DOHH2 (cell line): Measurements from ENCODE around the gene FAM107A.

Experiments
- H3F3A ChIP-seq: fragments of 200-600 bp; sonication (generic), shearing (Covaris generic); 2 replicates; pipeline ENCODE4 v1.6.0; 2016; ENCODE audit warnings: antibody characterized with exemption, mild to moderate bottlenecking; ENCODE audit not compliant: control insufficient read depth, insufficient read depth
- H3K27ac ChIP-seq: fragments of 200-600 bp; sonication (generic); 2 replicates; pipeline ENCODE4 v1.5.1; 2014; ENCODE audit warnings: low read depth, mild to moderate bottlenecking, low read length, moderate library complexity
- H3K27me3 ChIP-seq: fragments of 200-600 bp; sonication (generic); 2 replicates; pipeline ENCODE4 v1.6.1; 2014; ENCODE audit warnings: mild to moderate bottlenecking, low read length, mixed read lengths; ENCODE audit not compliant: control insufficient read depth
- H3K36me3 ChIP-seq: fragments of 200-600 bp; sonication (generic); 2 replicates; pipeline ENCODE4 v1.6.1; 2014; ENCODE audit warnings: mild to moderate bottlenecking, low read length, moderate library complexity, mixed read lengths; ENCODE audit not compliant: control insufficient read depth
- H3K4me1 ChIP-seq: fragments of 200-600 bp; sonication (generic); 2 replicates; pipeline ENCODE4 v1.6.1; 2014; ENCODE audit warnings: mild to moderate bottlenecking, low read length, mixed read lengths; ENCODE audit not compliant: control insufficient read depth
- H3K4me2 ChIP-seq: fragments of 200-600 bp; sonication (generic); 2 replicates; pipeline ENCODE4 v1.6.0; 2014; ENCODE audit warnings: mild to moderate bottlenecking, low read length, moderate library complexity
- H3K4me3 ChIP-seq: fragments of 200-600 bp; sonication (generic); 2 replicates; pipeline ENCODE4 v1.5.1; 2014; ENCODE audit warnings: mild to moderate bottlenecking, low read length, mixed read lengths
- H3K79me2 ChIP-seq: fragments of 200-600 bp; sonication (generic); 2 replicates; pipeline ENCODE4 v1.6.1; 2014; ENCODE audit warnings: mild to moderate bottlenecking, low read length, mixed read lengths; ENCODE audit not compliant: control insufficient read depth
- H3K9me2 ChIP-seq: fragments of 200-600 bp; sonication (generic); replicated peaks from 2 replicates; pipeline ENCODE4 v1.6.1; 2014; ENCODE audit warnings: mild to moderate bottlenecking, low read length, mixed read lengths; ENCODE audit not compliant: control insufficient read depth
- H3K9me3 ChIP-seq: fragments of 200-600 bp; sonication (generic); 2 replicates; pipeline ENCODE4 v1.6.1; 2014; ENCODE audit warnings: antibody characterized with exemption, low read length, mixed read lengths; ENCODE audit not compliant: control insufficient read depth, insufficient read depth
- H4K20me1 ChIP-seq: fragments of 200-600 bp; sonication (generic); 2 replicates; pipeline ENCODE4 v1.6.0; 2014; ENCODE audit warnings: low read depth, mild to moderate bottlenecking, antibody characterized with exemption, low read length, moderate library complexity; ENCODE audit not compliant: control insufficient read depth, insufficient read depth
- CTCF ChIP-seq: fragments of 200-600 bp; sonication (generic); IDR thresholded peaks from one replicate; pipeline ENCODE4 v1.5.1; 2014; ENCODE audit warnings: antibody characterized with exemption, mild to moderate bottlenecking, low read depth, low read length; ENCODE audit not compliant: poor library complexity, severe bottlenecking
- EZH2phosphoT487 ChIP-seq: fragments of 200-600 bp; sonication (generic); IDR thresholded peaks from 2 replicates; pipeline ENCODE4 v1.6.1; 2017; ENCODE audit warnings: borderline replicate concordance, mild to moderate bottlenecking, antibody characterized with exemption, low read length, moderate library complexity, mixed read lengths

FAM107A gene

GRCh38 chr3:58577269-58577821 is at the start of gene FAM107A:
Gene FAM107A (minus strand): TSS chr3:58577391. CDS start chr3:58569860, 7,531 bp downstream.
- Histone ChIP-seq H3K4me3 (no peak within 1 kb of the TSS), H3K79me2 (no peaks in the 10 kb centered on the region), H3K4me2 (no peak within 1 kb of the TSS), H4K20me1 (no peaks in the 10 kb centered on the region), H3F3A (no peaks in the 10 kb centered on the region), H3K27ac (no peak within 1 kb of the TSS), H3K36me3 (no peaks in the 10 kb centered on the region), H3K4me1 (peaks cover 13% of the 10 kb centered on the region), H3K27me3 (peaks cover 6% of the 10 kb centered on the region; the same call in 1 of the 2 replicates), H3K9me3 (no peaks in the 10 kb centered on the region), H3K9me2 (no peaks in the 10 kb centered on the region)
- TF ChIP-seq EZH2phosphoT487, result no peak
- no peak for TF ChIP-seq CTCF

GRCh38 chr3:58625196-58625824 is 48.1 kb upstream of the FAM107A start:
- TF ChIP-seq EZH2phosphoT487 (no peak), CTCF (no peak)

GRCh38 chr3:58624550-58624949 is 47.4 kb upstream of the FAM107A start:
- H3K27ac ChIP-seq, result no peak overlapping the region
- H3K4me2 ChIP-seq, result no peak overlapping the region
- 0 out of 2 replicates have a peak, but pooled peaks cover 2% of the 10 kb centered on the region for H3K27me3 ChIP-seq
- H3K4me3 ChIP-seq, result no peak overlapping the region
- H4K20me1 ChIP-seq, result no peaks in the 10 kb centered on the region
- peaks cover 1% of the 10 kb centered on the region for H3K4me1 ChIP-seq
- H3F3A ChIP-seq, result no peaks in the 10 kb centered on the region
- no peaks in the 10 kb centered on the region for H3K79me2 ChIP-seq
- TF ChIP-seq CTCF, result no peak
- TF ChIP-seq EZH2phosphoT487, result no peak
- H3K36me3 ChIP-seq, result no peaks in the 10 kb centered on the region
- no peaks in the 10 kb centered on the region for H3K9me2 ChIP-seq
- no peaks in the 10 kb centered on the region for H3K9me3 ChIP-seq

More at GRCh38 chr3:58625196-58625824, 48.1 kb upstream of the FAM107A start:
- no peaks in the 10 kb centered on the region for H3K36me3 ChIP-seq
- H3F3A ChIP-seq, result no peaks in the 10 kb centered on the region
- peaks cover 6% of the 10 kb centered on the region for H3K4me1 ChIP-seq
- no peaks in the 10 kb centered on the region for H3K79me2 ChIP-seq
- peaks cover 2% of the 10 kb centered on the region; the same call in 1 of the 2 replicates for H3K27me3 ChIP-seq
- no peak overlapping the region for H3K4me3 ChIP-seq
- no peaks in the 10 kb centered on the region for H3K9me2 ChIP-seq
- no peak overlapping the region for H3K4me2 ChIP-seq
- H3K9me3 ChIP-seq, result no peaks in the 10 kb centered on the region
- H3K27ac ChIP-seq, result no peak overlapping the region
- no peaks in the 10 kb centered on the region for H4K20me1 ChIP-seq
